CD8-positive, alpha-beta memory T cell (primary cell): Measurements from ENCODE around the gene S100A8. TPM values are rescaled to one million over a fixed set of nuclear protein-coding genes. Genes with fewer than 3 reads are reported as not detected.

Experiments
- CTCF ChIA-PET: fragments of 350-600 bp; sonication (Branson Sonifier 250); formaldehyde crosslinking; loops from one replicate; lab custom pipeline; 2021; ENCODE audit warnings: antibody characterized with exemption; lab: Charles Lee
- POLR2A ChIA-PET: fragments of 350-600 bp; sonication (Branson Sonifier 250); formaldehyde crosslinking; loops from one replicate; lab custom pipeline; 2021; ENCODE audit warnings: antibody characterized with exemption; lab: Charles Lee
- DNase-seq, 5 donors: peaks; one replicate each; pipeline versions ENCODE4 v3.0.0 to v3.0.0-alpha.2; 2020 to 2022; ENCODE audit warnings: mixed read lengths in 1 of 5
- H3K27ac ChIP-seq: one replicate; pipeline ENCODE4 v1.7.0; 2013; ENCODE audit warnings: low read depth, mild to moderate bottlenecking, low read length, moderate library complexity
- H3K27me3 ChIP-seq: 2 replicates; pipeline ENCODE4 v1.7.0; 2013; ENCODE audit warnings: low read length, mild to moderate bottlenecking; ENCODE audit not compliant: insufficient read depth, poor library complexity, severe bottlenecking
- H3K36me3 ChIP-seq: 2 replicates; pipeline ENCODE4 v1.7.0; 2013; ENCODE audit warnings: mild to moderate bottlenecking, low read length, moderate library complexity; ENCODE audit not compliant: insufficient read depth
- H3K4me1 ChIP-seq: 2 replicates; pipeline ENCODE4 v1.7.0; 2013; ENCODE audit warnings: mild to moderate bottlenecking, low read length, moderate library complexity; ENCODE audit not compliant: insufficient read depth
- H3K4me3 ChIP-seq: 2 replicates; pipeline ENCODE4 v1.7.0; 2013; ENCODE audit warnings: mild to moderate bottlenecking, low read length
- H3K9me3 ChIP-seq: 2 replicates; pipeline ENCODE4 v1.7.0; 2013; ENCODE audit warnings: mild to moderate bottlenecking, low read length
- H3K27ac Mint-ChIP-seq, 8 donors: one replicate each; pipeline ENCODE4 v1.8.0; 2020 to 2021; ENCODE audit warnings: mixed read lengths in 8 of 8, mild to moderate bottlenecking in 6 of 8, inconsistent platforms in 3 of 8, moderate library complexity in 3 of 8
- H3K27me3 Mint-ChIP-seq, 2 donors: one replicate each; pipeline ENCODE4 v1.8.0; 2020 to 2021; ENCODE audit warnings: mixed read lengths in 2 of 2, mild to moderate bottlenecking in 1 of 2, moderate library complexity in 1 of 2
- H3K36me3 Mint-ChIP-seq, 3 donors: one replicate each; pipeline ENCODE4 v1.8.0; 2020 to 2021; ENCODE audit warnings: mixed read lengths in 3 of 3, inconsistent platforms in 1 of 3, mild to moderate bottlenecking in 1 of 3
- H3K4me1 Mint-ChIP-seq, 3 donors: one replicate each; pipeline ENCODE4 v1.8.0; 2020 to 2021; ENCODE audit warnings: mixed read lengths in 3 of 3, inconsistent platforms in 1 of 3, mild to moderate bottlenecking in 1 of 3
- H3K4me3 Mint-ChIP-seq, 7 donors: one replicate each; pipeline ENCODE4 v1.8.0; 2020 to 2021; ENCODE audit warnings: mixed read lengths in 7 of 7, mild to moderate bottlenecking in 6 of 7, moderate library complexity in 4 of 7, inconsistent platforms in 2 of 7
- H3K9me3 Mint-ChIP-seq, 5 donors: one replicate each; pipeline ENCODE4 v1.8.0; 2020 to 2022; ENCODE audit warnings: mixed read lengths in 5 of 5, mild to moderate bottlenecking in 3 of 5, moderate library complexity in 2 of 5, inconsistent platforms in 1 of 5
- polyA plus RNA-seq: library from polyadenylated mRNA; unstranded; fragments of 300-500 nt; fragmentation: Illumina TruSeq; gene quantifications from one replicate; pipeline ENCODE4 v1.2.3, GENCODE V29; 2021
- total RNA-seq, 2 experiments: library from RNA; stranded (reverse); gene quantifications; one replicate each; pipeline ENCODE4 v1.2.3, GENCODE V29; 2021

Gene S100A8
- total and polyA plus RNA-seq, 3 experiments from 2014 or later: not detected

DNA sequence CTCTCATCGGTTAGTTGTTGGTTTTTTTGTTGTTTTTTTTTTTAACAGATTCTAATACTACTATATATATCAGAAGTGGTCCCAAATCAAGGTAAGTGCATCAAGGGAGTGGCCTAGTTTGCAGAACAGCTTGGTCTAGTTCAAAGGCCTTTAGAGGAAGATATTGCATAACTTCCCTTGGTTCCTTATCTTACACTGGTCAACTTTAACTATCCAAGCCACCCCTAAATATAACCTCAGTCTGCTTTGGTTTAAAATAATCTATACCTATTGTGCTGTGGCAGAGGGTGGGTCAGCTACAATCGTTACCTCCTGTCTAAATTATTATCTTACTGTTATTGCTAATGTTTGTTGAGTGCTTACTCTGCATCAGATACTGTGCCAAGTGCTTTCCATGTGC lies 22.4 kb downstream of the S100A8 start:
- no peaks in the 10 kb centered on the region for H3K27me3 ChIP-seq
- Mint-ChIP-seq H3K4me3 (no peak overlapping the region), H3K4me1 (no peaks in the 10 kb centered on the region), H3K27ac (no peak overlapping the region), H3K9me3 (no peaks in the 10 kb centered on the region), H3K27me3 (peaks cover 18 to 49% of the 10 kb centered on the region in 2 donors), H3K36me3 (no peaks in the 10 kb centered on the region)
- CTCF ChIA-PET: no interaction called here
- POLR2A ChIA-PET: no interaction called here
- H3K36me3 ChIP-seq: no peaks in the 10 kb centered on the region
- H3K27ac ChIP-seq: no peak overlapping the region
- H3K4me1 ChIP-seq: no peaks in the 10 kb centered on the region
- H3K4me3 ChIP-seq: no peak overlapping the region
- no peak for DNase-seq
- H3K9me3 ChIP-seq: no peaks in the 10 kb centered on the region

DNA sequence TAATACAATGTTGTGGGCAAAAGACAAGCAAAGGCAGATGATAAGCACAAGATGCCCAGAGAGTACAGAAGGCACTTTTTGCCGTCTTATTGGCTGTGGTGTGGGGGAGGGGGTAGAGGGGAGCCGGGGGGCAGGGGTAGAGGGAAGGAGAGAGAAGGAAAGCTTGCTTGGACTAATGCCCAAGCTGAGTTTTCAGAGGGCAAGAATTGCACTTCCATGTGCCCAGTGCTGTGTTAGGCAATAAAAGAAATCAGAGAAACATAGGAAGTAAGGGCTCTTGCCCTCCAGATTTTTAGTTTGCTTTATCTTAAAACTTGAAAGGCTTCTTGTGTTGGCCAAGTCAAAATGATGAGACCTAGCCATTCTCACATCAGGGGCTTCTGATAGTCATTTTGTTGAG lies 23.8 kb downstream of the S100A8 start:
- H3K27me3 Mint-ChIP-seq: peaks cover 22 to 48% of the 10 kb centered on the region in 2 donors
- H3K27ac ChIP-seq: no peak overlapping the region
- H3K4me3 ChIP-seq: no peak overlapping the region
- H3K27me3 ChIP-seq: no peaks in the 10 kb centered on the region
- H3K9me3 Mint-ChIP-seq: no peaks in the 10 kb centered on the region
- DNase-seq: no peak
- H3K36me3 ChIP-seq: no peaks in the 10 kb centered on the region
- H3K4me1 Mint-ChIP-seq: no peaks in the 10 kb centered on the region
- ChIA-PET POLR2A (no interaction called here), CTCF (no interaction called here)
- no peak overlapping the region for H3K4me3 Mint-ChIP-seq
- H3K27ac Mint-ChIP-seq: no peak overlapping the region
- no peaks in the 10 kb centered on the region for H3K4me1 ChIP-seq
- H3K9me3 ChIP-seq: no peaks in the 10 kb centered on the region
- no peaks in the 10 kb centered on the region for H3K36me3 Mint-ChIP-seq

DNA sequence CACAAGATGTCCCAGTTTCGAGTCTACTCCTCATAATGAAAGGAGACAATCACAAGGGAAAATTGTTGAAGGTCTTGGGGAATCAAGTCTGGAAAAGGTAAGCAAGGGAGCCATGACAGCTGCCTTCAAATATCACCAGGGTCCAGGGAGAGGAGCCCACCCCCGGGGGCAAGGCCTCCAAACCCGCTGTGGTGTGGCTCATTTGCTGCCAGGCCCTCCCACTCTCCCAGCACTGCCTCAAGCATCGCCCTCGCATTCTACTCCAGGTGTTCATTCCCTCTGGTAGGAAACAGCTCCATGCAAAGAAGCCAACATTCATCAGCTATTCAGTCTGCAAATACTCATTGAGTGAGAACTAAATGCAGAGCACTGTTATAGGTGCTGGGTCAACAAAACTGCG lies 24.6 kb downstream of the S100A8 start:
- H3K4me3 Mint-ChIP-seq: no peak overlapping the region
- Histone ChIP-seq H3K9me3 (no peaks in the 10 kb centered on the region), H3K4me1 (no peaks in the 10 kb centered on the region), H3K27ac (no peak overlapping the region), H3K27me3 (no peaks in the 10 kb centered on the region), H3K36me3 (no peaks in the 10 kb centered on the region), H3K4me3 (no peak overlapping the region)
- POLR2A ChIA-PET: no interaction called here
- H3K36me3 Mint-ChIP-seq: no peaks in the 10 kb centered on the region
- H3K9me3 Mint-ChIP-seq: no peaks in the 10 kb centered on the region
- no peak for DNase-seq
- H3K27ac Mint-ChIP-seq: no peak overlapping the region
- CTCF ChIA-PET: no interaction called here
- no peaks in the 10 kb centered on the region for H3K4me1 Mint-ChIP-seq
- peaks cover 25 to 43% of the 10 kb centered on the region in 2 donors for H3K27me3 Mint-ChIP-seq

DNA sequence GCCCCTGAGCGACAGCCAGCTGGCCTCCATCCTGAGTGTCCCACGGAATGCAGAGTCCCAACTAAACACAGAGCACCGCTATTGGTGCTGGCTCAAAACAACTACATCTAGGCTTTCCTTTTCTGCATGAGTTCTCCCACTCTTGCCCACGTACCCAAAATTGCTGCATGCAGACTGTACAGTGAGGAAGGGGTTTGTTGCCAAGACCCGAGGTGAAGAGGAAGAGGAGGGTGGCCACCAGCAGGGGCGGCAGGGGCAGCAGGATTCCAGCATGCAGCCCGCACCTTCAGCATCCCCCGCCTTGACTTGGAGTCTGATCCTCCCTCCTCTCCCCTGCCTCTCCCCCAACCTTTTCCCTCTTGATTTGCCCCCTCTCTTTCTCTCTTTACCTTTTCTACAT lies 25.2 kb downstream of the S100A8 start:
- ChIA-PET CTCF (interaction anchor here (1.0 kb wide), 1 partner anchor 12 kb away, joined by 3 read pairs; no protein-coding TSS in a partner anchor), POLR2A (no interaction called here)
- Mint-ChIP-seq H3K36me3 (no peaks in the 10 kb centered on the region), H3K9me3 (no peaks in the 10 kb centered on the region), H3K4me3 (no peak overlapping the region), H3K27me3 (peaks cover 24 to 41% of the 10 kb centered on the region in 2 donors), H3K27ac (no peak overlapping the region), H3K4me1 (no peaks in the 10 kb centered on the region)
- no peaks in the 10 kb centered on the region for H3K9me3 ChIP-seq
- no peaks in the 10 kb centered on the region for H3K4me1 ChIP-seq
- no peak for DNase-seq
- no peak overlapping the region for H3K4me3 ChIP-seq
- no peaks in the 10 kb centered on the region for H3K27me3 ChIP-seq
- H3K36me3 ChIP-seq: no peaks in the 10 kb centered on the region
- no peak overlapping the region for H3K27ac ChIP-seq

DNA sequence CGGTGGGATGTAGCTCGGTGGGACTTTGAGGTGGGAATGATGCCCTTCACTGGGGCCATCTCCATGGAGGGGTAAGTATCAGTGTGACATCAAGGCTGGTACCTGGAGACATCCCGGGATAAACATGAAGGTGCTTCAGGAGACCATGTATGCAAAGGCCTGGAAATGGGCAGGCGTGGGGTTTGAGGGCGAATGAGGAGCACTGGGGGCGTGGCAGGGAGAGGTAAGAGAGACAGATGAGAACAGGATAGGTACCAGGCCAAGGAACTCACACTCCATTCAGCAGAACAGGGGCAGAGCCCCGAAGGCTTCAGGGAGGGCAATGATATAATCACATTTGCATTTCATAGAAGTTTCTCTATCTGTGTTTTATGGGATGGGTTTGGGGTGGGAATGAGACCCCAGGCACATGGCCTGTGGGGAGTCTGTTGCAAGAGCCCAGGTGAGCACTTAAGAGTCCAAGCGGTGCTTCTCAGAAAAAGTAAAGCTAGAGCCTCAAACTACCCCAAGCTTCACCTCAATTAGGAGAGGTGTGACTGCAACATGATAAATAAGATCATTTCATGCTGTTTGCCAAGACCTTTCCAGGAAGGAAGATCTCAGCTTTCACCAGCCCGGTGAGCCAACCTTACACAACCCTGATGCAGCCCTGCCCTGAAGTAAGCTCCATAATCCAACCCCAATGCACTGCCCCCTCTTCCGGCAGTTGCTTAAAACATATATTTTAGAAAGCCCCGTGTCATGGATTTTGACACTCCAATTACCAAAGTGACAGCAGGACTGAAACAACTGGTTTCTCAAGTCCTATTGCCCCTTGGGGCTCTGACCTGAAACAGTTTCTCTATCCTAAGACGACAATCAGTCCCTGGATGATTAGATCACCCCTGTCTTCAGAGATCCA lies 25.9 kb downstream of the S100A8 start:
- Histone ChIP-seq H3K27ac (no peak overlapping the region), H3K27me3 (no peaks in the 10 kb centered on the region), H3K9me3 (no peaks in the 10 kb centered on the region), H3K36me3 (no peaks in the 10 kb centered on the region), H3K4me3 (no peak overlapping the region), H3K4me1 (no peaks in the 10 kb centered on the region)
- H3K4me3 Mint-ChIP-seq: no peak overlapping the region
- H3K9me3 Mint-ChIP-seq: no peaks in the 10 kb centered on the region
- H3K4me1 Mint-ChIP-seq: no peaks in the 10 kb centered on the region
- H3K27me3 Mint-ChIP-seq: peaks cover 20 to 37% of the 10 kb centered on the region in 2 donors
- no peak for DNase-seq
- no peaks in the 10 kb centered on the region for H3K36me3 Mint-ChIP-seq
- H3K27ac Mint-ChIP-seq: no peak overlapping the region
- CTCF ChIA-PET: interaction anchor here (1.0 kb wide), 1 partner anchor 12 kb away, joined by 3 read pairs; no protein-coding TSS in a partner anchor
- POLR2A ChIA-PET: no interaction called here

DNA sequence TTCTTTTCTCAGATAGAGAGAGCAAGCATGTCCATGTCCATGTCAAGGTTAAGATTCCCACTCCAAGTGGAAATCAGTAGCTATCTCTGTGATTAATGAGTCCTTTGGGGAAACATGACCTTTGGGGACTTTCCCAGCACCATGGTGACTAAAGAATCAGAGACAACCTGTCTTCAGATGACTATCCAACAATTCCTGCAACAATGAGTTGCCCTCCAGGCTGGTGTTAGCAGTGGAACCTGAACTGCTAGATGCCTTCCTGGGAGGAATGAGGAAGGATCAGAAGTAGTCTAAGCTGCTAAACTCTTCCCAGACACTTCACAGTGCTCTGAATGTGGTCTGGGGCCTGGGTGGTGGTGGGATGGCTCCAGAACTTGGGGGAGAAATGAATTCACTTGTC lies 26.7 kb downstream of the S100A8 start:
- peaks cover 17 to 37% of the 10 kb centered on the region in 2 donors for H3K27me3 Mint-ChIP-seq
- H3K9me3 ChIP-seq: no peaks in the 10 kb centered on the region
- no peaks in the 10 kb centered on the region for H3K9me3 Mint-ChIP-seq
- H3K4me1 ChIP-seq: no peaks in the 10 kb centered on the region
- H3K36me3 Mint-ChIP-seq: no peaks in the 10 kb centered on the region
- H3K27me3 ChIP-seq: no peaks in the 10 kb centered on the region
- H3K4me3 ChIP-seq: no peak overlapping the region
- H3K27ac Mint-ChIP-seq: no peak overlapping the region
- POLR2A ChIA-PET: no interaction called here
- CTCF ChIA-PET: no interaction called here
- no peaks in the 10 kb centered on the region for H3K4me1 Mint-ChIP-seq
- no peaks in the 10 kb centered on the region for H3K36me3 ChIP-seq
- H3K27ac ChIP-seq: no peak overlapping the region
- no peak for DNase-seq
- H3K4me3 Mint-ChIP-seq: no peak overlapping the region

DNA sequence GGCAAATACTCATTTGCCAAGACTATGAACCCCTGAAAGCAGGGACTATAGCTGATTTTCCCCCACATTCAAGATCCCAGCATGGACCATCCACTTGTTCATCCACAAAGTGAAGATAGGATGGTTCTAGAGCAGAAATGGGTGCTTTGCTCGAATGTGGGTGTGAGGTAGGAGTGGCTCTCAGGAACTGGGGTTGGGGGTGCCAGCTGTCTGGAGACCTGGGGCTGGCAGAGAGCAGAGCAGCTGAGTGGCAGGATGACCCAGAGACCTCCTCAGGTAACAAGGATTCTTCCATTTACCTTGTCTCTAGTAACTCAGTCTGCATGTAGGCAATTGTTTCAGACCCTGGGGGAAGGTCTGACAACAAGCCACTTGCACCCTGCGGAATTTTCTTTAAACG lies 27.2 kb downstream of the S100A8 start:
- Mint-ChIP-seq H3K27me3 (peaks cover 17 to 37% of the 10 kb centered on the region in 2 donors), H3K9me3 (no peaks in the 10 kb centered on the region), H3K4me1 (no peaks in the 10 kb centered on the region), H3K27ac (peak overlapping the region in 1 of 8 donors; percentile 7), H3K4me3 (no peak overlapping the region), H3K36me3 (no peaks in the 10 kb centered on the region)
- Histone ChIP-seq H3K4me1 (no peaks in the 10 kb centered on the region), H3K36me3 (no peaks in the 10 kb centered on the region), H3K9me3 (no peaks in the 10 kb centered on the region), H3K27me3 (no peaks in the 10 kb centered on the region), H3K4me3 (no peak overlapping the region), H3K27ac (no peak overlapping the region)
- no peak for DNase-seq
- ChIA-PET POLR2A (no interaction called here), CTCF (no interaction called here)

DNA sequence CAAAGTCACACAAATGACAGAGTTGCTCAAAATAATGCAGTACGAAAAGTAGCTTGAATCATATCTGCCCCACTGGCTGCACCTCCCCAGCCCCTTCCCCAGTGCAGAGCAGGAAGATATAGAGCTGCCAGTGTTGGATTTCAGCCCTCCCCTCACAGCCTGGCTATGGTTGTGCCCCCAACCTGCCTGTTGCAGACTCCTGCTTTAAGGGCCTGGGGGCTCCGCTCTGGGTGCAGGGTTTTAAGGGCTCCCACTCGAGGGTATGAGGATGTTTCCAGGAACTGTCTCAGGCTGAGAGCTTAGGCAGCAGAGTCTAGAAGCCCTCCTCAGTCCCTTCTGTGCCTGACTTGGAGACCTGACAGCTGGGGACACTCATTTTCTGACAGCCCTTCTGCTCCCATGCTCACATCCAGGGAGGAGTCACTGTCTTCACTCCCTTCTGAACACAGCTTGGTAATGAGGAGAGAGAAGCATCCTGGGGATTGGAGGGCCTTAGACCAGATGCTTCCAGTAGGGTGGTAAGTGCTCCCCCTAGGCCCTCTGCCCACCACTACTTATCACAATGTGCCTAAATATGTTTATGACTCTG lies 28.6 kb downstream of the S100A8 start:
- POLR2A ChIA-PET: no interaction called here

More for the DNA sequence above, 28.6 kb downstream of the S100A8 start:
- no peaks in the 10 kb centered on the region for H3K36me3 ChIP-seq
- Mint-ChIP-seq H3K27ac (no peak overlapping the region), H3K4me3 (no peak overlapping the region), H3K27me3 (peaks cover 15 to 37% of the 10 kb centered on the region in 2 donors), H3K36me3 (no peaks in the 10 kb centered on the region), H3K9me3 (no peaks in the 10 kb centered on the region), H3K4me1 (peaks cover 8 to 12% (median 9%) of the 10 kb centered on the region in 3 donors)
- no peaks in the 10 kb centered on the region for H3K27me3 ChIP-seq
- CTCF ChIA-PET: interaction anchor here (1.2 kb wide), 1 partner anchor 10 kb away, joined by 5 read pairs; no protein-coding TSS in a partner anchor
- peaks cover 9% of the 10 kb centered on the region for H3K4me1 ChIP-seq
- no peak for DNase-seq
- H3K4me3 ChIP-seq: no peak overlapping the region
- no peaks in the 10 kb centered on the region for H3K9me3 ChIP-seq
- no peak overlapping the region for H3K27ac ChIP-seq
